Activated CD4-positive, CD25-positive, alpha-beta regulatory T cell treated with anti-CD3 and anti-CD28 coated beads, Interleukin-2, amount 50 U/mL, for 16 hours (primary cell): Measurements from ENCODE around the gene DNA2.
A peak's percentile ranks its signal among the peaks of the same experiment; 100 is the strongest.

Experiments
- DNase-seq: peaks from one replicate; pipeline ENCODE4 v3.0.0-alpha.2; 2020; ENCODE audit warnings: low read depth, low spot score

The DNA2 gene

GRCh38 chr10:68442971-68443370 is 28.8 kb downstream of the DNA2 start:
- DNase-seq = no peak

GRCh38 chr10:68440898-68441297 is 30.9 kb downstream of the DNA2 start:
- no peak for DNase-seq

GRCh38 chr10:68435803-68436202 is 36.0 kb downstream of the DNA2 start:
- DNase-seq = no peak

GRCh38 chr10:68434657-68435056 is 37.1 kb downstream of the DNA2 start:
- DNase-seq = no peak

GRCh38 chr10:68428396-68429104 is 43.2 kb downstream of the DNA2 start:
- no peak for DNase-seq

- DNase-seq = no peak
Observed at GRCh38 chr10:68424454-68425014, 47.2 kb downstream of the DNA2 start.

- peak; percentile 1 for DNase-seq
Observed at GRCh38 chr10:68423522-68423921, 48.3 kb downstream of the DNA2 start.

GRCh38 chr10:68419376-68419775 is 52.4 kb downstream of the DNA2 start:
- DNase-seq = no peak

GRCh38 chr10:68408898-68409518 is 62.8 kb downstream of the DNA2 start:
- no peak for DNase-seq

- peak; percentile 58 for DNase-seq
Observed at GRCh38 chr10:68406815-68407548, 64.8 kb downstream of the DNA2 start, which contains the start of gene RUFY2. Gene RUFY2 (minus strand): TSS chr10:68407277. CDS start chr10:68407189, 88 bp downstream.

- DNase-seq = no peak
Observed at GRCh38 chr10:68406111-68406814, 65.5 kb downstream of the DNA2 start.

- no peak for DNase-seq
Observed at GRCh38 chr10:68403701-68404100, 68.1 kb downstream of the DNA2 start.

- no peak for DNase-seq
Observed at GRCh38 chr10:68402276-68402675, 69.5 kb downstream of the DNA2 start.

- no peak for DNase-seq
Observed at GRCh38 chr10:68397005-68397404, 74.8 kb downstream of the DNA2 start.

GRCh38 chr10:68385740-68386139 is 86.0 kb downstream of the DNA2 start:
- no peak for DNase-seq

GRCh38 chr10:68371604-68372003 is 100.2 kb downstream of the DNA2 start:
- DNase-seq = no peak

GRCh38 chr10:68367121-68367520 is 104.7 kb downstream of the DNA2 start:
- DNase-seq = no peak

GRCh38 chr10:68366600-68366999 is 105.2 kb downstream of the DNA2 start:
- DNase-seq = no peak

- no peak for DNase-seq
Observed at GRCh38 chr10:68365611-68366010, 106.2 kb downstream of the DNA2 start.

GRCh38 chr10:68364101-68364886 is 107.5 kb downstream of the DNA2 start:
- DNase-seq = no peak
